Measurements from ENCODE around the gene ATP5F1A.

The ATP5F1A gene

DNA sequence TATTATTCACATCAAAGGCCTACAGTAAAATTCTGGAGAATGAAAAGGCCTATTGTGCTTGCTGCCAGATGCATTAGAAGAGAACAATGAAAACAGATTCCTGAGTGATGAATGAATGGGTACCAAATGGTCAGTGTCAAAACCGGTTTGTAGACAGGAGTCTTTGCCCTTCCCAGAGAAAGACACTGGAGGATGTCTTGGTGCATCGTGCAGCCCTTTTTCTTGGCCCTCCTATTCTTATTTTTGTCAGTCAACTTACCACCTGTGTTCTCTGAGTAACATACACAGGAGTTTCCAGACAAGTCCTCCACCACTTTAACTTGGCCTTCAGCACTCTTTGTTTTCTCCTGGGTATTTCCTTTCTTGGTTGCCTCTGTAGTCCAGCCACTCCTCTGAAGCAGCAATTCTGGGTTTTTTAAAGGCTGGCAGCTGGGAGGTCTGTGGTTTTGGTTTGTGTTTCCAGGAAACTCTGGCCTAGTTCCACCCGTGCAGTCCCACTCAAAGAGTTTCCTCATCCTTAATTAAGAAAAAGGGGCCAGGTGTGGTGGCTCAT lies 55.4 kb downstream of the ATP5F1A start:
- peak; percentile 46 to 49 for DNase-seq

GRCh38 chr18:46040747-46041104 lies 57.4 kb downstream of the ATP5F1A start:
- DNase-seq, result no peak

DNA sequence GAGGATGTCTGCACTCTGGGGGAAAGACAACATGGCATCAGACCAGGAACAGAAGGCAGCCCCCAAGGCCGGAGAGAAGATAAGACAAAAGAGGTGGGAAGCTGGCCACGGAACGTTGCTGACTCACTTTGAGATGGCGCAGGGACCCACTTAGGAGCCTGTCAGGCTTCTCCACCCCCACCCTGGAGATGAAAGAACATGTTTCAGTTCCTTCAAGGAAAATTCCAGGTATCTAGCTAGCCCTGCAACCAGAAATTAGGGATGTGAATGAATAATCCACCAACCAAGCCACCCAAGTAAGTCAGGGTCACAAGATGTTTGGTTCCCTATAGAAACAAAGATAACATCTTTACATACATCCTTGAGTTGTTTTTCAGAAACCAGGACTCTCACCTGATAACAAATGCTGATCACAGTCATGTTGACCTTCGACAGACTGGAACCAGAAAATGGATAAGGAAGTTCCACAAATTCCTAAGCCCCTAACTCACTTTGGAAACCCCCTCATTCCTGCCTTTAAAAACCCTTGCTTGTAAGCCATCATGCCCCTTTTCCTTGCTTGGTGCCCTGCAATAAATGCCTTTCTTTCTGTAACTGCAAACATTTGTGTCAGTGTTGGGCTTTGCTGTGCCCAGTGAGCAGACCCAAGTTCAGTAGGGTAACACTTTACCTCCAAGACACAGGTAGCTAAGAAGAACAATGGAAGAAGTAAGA lies 57.9 kb downstream of the ATP5F1A start:
- DNase-seq, result no peak

DNA sequence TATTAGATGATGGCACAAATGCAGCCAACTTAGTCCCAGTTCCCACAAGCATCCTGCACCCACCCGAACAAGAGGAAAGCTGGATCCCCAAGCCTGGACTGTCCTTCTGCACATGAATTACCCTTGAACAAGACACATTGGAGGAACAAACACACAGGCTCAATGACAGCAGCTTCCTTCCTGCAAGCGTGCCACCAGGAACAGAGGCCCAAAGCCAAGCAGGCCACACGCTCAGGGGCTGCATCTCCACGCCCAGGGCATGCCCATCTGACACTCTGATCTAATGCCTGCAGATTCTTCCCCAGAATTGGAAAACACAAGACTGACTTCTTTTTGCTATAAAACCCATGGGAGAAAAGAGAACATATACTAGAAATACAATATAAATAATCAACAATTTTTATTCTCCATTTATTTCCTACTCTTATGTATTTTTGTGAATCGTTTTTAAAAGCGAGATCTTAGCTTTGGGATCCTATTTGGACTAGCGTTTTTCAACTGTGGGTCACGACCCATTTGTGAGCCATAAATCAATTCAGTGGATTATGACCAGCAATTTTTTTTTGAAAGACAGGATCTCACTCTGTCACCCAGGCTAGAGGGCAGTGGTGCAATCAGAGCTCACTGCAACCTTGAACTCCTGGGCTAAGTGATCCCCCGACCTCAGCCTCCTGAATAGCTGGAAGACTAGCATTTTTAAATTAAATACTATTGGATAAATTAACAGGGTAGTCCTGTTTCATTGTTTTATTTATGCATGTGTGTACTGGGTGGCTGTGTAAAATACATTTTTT lies 60.4 kb downstream of the ATP5F1A start:
- DNase-seq, result no peak

- no peak for DNase-seq
These were observed 62.1 kb downstream of the ATP5F1A start for GRCh38 chr18:46035696-46036680.

DNA sequence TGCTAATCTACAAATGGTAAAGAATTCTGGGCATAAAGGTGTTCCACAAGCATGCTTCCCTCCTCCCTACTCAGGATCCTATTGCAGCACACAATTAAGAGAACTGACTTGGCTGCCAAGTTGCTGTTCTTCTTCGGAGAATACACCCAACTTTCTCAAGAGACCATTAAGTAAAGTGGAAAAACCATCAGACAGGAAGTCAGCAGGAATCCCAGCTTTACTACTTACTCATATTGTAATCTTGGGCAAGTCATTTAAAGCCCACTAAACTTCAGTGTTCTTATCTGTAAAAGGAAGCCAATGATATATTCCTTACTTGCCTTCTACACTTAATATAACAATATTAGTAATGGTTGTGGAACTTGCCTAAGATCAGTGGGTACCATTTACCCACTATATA lies 63.9 kb downstream of the ATP5F1A start:
- DNase-seq, result no peak

- no peak for DNase-seq
These were observed 66.4 kb downstream of the ATP5F1A start for GRCh38 chr18:46031741-46032140.
